K562 (cell line): ENCODE results near the gene EVA1A. TPM values are rescaled to one million over a fixed set of nuclear protein-coding genes. Genes with fewer than 3 reads are reported as not detected.

Source experiments
- ATAC-seq: fragments of 200-7000 bp; cut with Tn5 transposase; 3 replicates; pipeline ENCODE4 v1.9.1; 2020; ENCODE audit warnings: moderate library complexity
- BruUV-seq: library from RNA; stranded (reverse); fragments of 400-500 nt; replicated peaks from 2 replicates; lab custom pipeline; 2021; lab: Mats Ljungman, UMichigan
- CTCF ChIA-PET: fragments of 300-600 bp; formaldehyde crosslinking; extraction: SDS; loops from one replicate; lab custom pipeline; 2021; ENCODE audit warnings: low intra/inter-chr PET ratio; lab: Yijun Ruan, JAX
- POLR2A ChIA-PET: fragments of 300-600, 350-650 bp; sonication (Branson Sonifier 250); formaldehyde crosslinking; extraction: SDS; loops from one replicate; lab custom pipeline; 2021; ENCODE audit warnings: antibody characterized with exemption, inconsistent platforms; lab: Yijun Ruan, JAX
- DNase-seq, 4 experiments: peaks; one replicate each; pipeline versions ENCODE4 v3.0.0 to v3.0.0-alpha.2; 2011 to 2018; ENCODE audit warnings: low spot score in 3 of 4, mixed read lengths in 3 of 4; ENCODE audit errors: extremely low read depth in 1 of 4
- FAIRE-seq: peaks from 2 replicates; lab custom pipeline; 2011; peaks lifted over from hg19 to GRCh38; lab: Jason Lieb, UNC
- H2AFZ ChIP-seq: 2 replicates; pipeline ENCODE4 v1.6.0; 2011; ENCODE audit warnings: low read depth, low read length, control low read depth, inconsistent platforms
- H3K27ac ChIP-seq: fragments of 200-600 bp; 3 replicates; pipeline ENCODE4 v1.8.0; 2011; ENCODE audit warnings: low read depth, mild to moderate bottlenecking, control low read depth, inconsistent platforms, low read length, moderate library complexity, mixed read lengths; ENCODE audit errors: extremely low read depth
- H3K27me3 ChIP-seq, 2 experiments: fragments of 300-600 bp in 1 of 2; 2 replicates in 1 of 2; 3 replicates in 1 of 2; pipeline versions ENCODE4 v1.6.0 to v1.8.0; 2011; ENCODE audit warnings: inconsistent platforms in 2 of 2, low read length in 2 of 2, mild to moderate bottlenecking in 1 of 2, mixed read lengths in 1 of 2, moderate library complexity in 1 of 2; ENCODE audit not compliant: control insufficient read depth in 2 of 2, insufficient read depth in 2 of 2
- H3K36me3 ChIP-seq: fragments of 300-600 bp; 3 replicates; pipeline ENCODE4 v1.8.0; 2011; ENCODE audit warnings: mild to moderate bottlenecking, low read length, inconsistent platforms; ENCODE audit not compliant: control insufficient read depth, insufficient read depth
- H3K4me1 ChIP-seq, 2 experiments: fragments of 200-600 bp in 1 of 2; replicated peaks in 1 of 2; 2 replicates in 1 of 2; 3 replicates in 1 of 2; pipeline versions ENCODE4 v1.5.1 to v1.8.0; 2011; ENCODE audit warnings: inconsistent platforms in 2 of 2, low read length in 2 of 2, mild to moderate bottlenecking in 1 of 2, mixed read lengths in 1 of 2, moderate library complexity in 1 of 2; ENCODE audit not compliant: control insufficient read depth in 2 of 2, insufficient read depth in 2 of 2
- H3K4me2 ChIP-seq: 2 replicates; pipeline ENCODE4 v1.6.1; 2011; ENCODE audit warnings: low read length, control low read depth, inconsistent platforms, mixed read lengths; ENCODE audit not compliant: insufficient read depth
- H3K4me3 ChIP-seq: fragments of 200-600 bp; sonication (generic), shearing (Covaris generic); 2 replicates; pipeline ENCODE4 v1.5.1; 2016; ENCODE audit warnings: control low read depth, inconsistent platforms
- H3K79me2 ChIP-seq: fragments of 200-600 bp; 3 replicates; pipeline ENCODE4 v1.8.0; 2011; ENCODE audit warnings: low read length, inconsistent platforms; ENCODE audit not compliant: control insufficient read depth, insufficient read depth
- H3K9ac ChIP-seq, 2 experiments: 2 replicates each; pipeline versions ENCODE4 v1.6.0 to v1.6.1; 2011; ENCODE audit warnings: low read depth in 2 of 2, low read length in 2 of 2, control low read depth in 1 of 2, inconsistent platforms in 1 of 2, mild to moderate bottlenecking in 1 of 2, mixed read lengths in 1 of 2; ENCODE audit not compliant: insufficient read depth in 1 of 2
- H3K9me1 ChIP-seq: one replicate; pipeline ENCODE4 v1.6.0; 2011; ENCODE audit warnings: inconsistent platforms, mild to moderate bottlenecking, low read length, moderate library complexity; ENCODE audit not compliant: control insufficient read depth, insufficient read depth
- H3K9me3 ChIP-seq: replicated peaks from 2 replicates; pipeline ENCODE4 v1.5.1; 2011; ENCODE audit warnings: low read depth, low read length, inconsistent platforms; ENCODE audit not compliant: control insufficient read depth, insufficient read depth
- H4K20me1 ChIP-seq: replicated peaks from 2 replicates; pipeline ENCODE4 v1.6.1; 2011; ENCODE audit warnings: low read length, inconsistent platforms, mixed read lengths; ENCODE audit not compliant: control insufficient read depth, insufficient read depth
- ATF1 ChIP-seq, 2 experiments: fragments of 450-650 bp in 1 of 2; IDR thresholded peaks; 2 replicates each; pipeline ENCODE4 v1.6.1; 2016; ENCODE audit warnings: missing compliant biosample characterization in 1 of 2, missing genetic modification characterization in 1 of 2
- E2F4 ChIP-seq: sonication (generic); formaldehyde crosslinking; IDR thresholded peaks from 2 replicates; pipeline ENCODE4 v1.8.0; 2022; ENCODE audit warnings: mild to moderate bottlenecking, low read depth, missing genetic modification reagents
- IRF2 ChIP-seq: sonication (generic); formaldehyde crosslinking; IDR thresholded peaks from 2 replicates; pipeline ENCODE4 v1.8.1; 2022; ENCODE audit warnings: mild to moderate bottlenecking, missing genetic modification reagents
- RFX5 ChIP-seq: IDR thresholded peaks from 2 replicates; pipeline ENCODE4 v1.6.1; 2011; ENCODE audit warnings: low read depth, mild to moderate bottlenecking, improper control_type of control experiment, low read length
- SMARCB1 ChIP-seq: IDR thresholded peaks from 2 replicates; pipeline ENCODE4 v1.6.1; 2011; ENCODE audit warnings: improper control_type of control experiment, low read depth; ENCODE audit not compliant: insufficient read length
- THRA ChIP-seq: fragments of 450-650 bp; IDR thresholded peaks from 2 replicates; pipeline ENCODE4 v1.6.1; 2017; ENCODE audit warnings: mild to moderate bottlenecking, moderate library complexity
- ZFP30 ChIP-seq: fragments of 250-450 bp; sonication (Bioruptor Pico); IDR thresholded peaks from 2 replicates; pipeline ENCODE4 v1.8.0; 2022; ENCODE audit warnings: moderate library complexity, mild to moderate bottlenecking, inconsistent platforms, borderline replicate concordance
- ZNF12 ChIP-seq: sonication (generic); formaldehyde crosslinking; IDR thresholded peaks from 2 replicates; pipeline ENCODE4 v1.4.0; 2020; ENCODE audit warnings: mild to moderate bottlenecking, missing genetic modification reagents
- WGBS: fragments of 100-300 bp; shearing (Covaris generic); methylation state at CpG from one replicate; pipeline ENCODE4 v1.1.6; 2016; ENCODE audit warnings: low coverage, mixed read lengths; ENCODE audit not compliant: insufficient coverage; ENCODE audit errors: missing lambda C conversion rate; 5-methylcytosine and 5-hydroxymethylcytosine counted together
- in situ Hi-C: fragments of 300-500 bp; cut with MboI; formaldehyde crosslinking; loops from 4 replicates; pipeline ENCODE4 v1.15.0; 2018; ENCODE audit warnings: inconsistent platforms, mixed read lengths
- intact Hi-C: fragments of 100-400 bp; cut with micrococcal nuclease; formaldehyde crosslinking; loops from 2 replicates; pipeline ENCODE4 v1.14.2; 2022
- polyA plus RNA-seq, 8 experiments: library from polyadenylated mRNA; depleted of rRNA in 4 of 8; stranded (reverse) in 5 of 8; unstranded in 3 of 8; fragments of >200 nt; fragmentation: Nextera tagmentation in 2 of 8; fragmentation: Illumina TruSeq in 1 of 8; extraction: Ambion mirVana in 2 of 8; extraction: Trizol in 1 of 8; gene quantifications; 2 replicates each; pipeline versions ENCODE4 v1.2.1 to v1.2.3, GENCODE V29; 2011 to 2014; ENCODE audit warnings: inconsistent platforms in 1 of 8, missing spikeins in 1 of 8
- total RNA-seq, 7 experiments: library from RNA; depleted of rRNA in 6 of 7; stranded (reverse); fragments of >200 nt in 6 of 7; fragmentation: Illumina TruSeq in 2 of 7; extraction: Trizol in 2 of 7; gene quantifications; 2 replicates each; pipeline versions ENCODE4 v1.2.1 to v1.2.3, GENCODE V29; 2011 to 2021; ENCODE audit warnings: low replicate concordance in 1 of 7
- TF ChIP-seq, protein P1 (sequence below), 2 experiments: fragments of 450-650 bp in 1 of 2; sonication (generic) in 1 of 2; formaldehyde crosslinking; conservative IDR thresholded peaks; 2 replicates each; pipeline versions ENCODE4 v1.4.0 to v1.8.1; 2020 to 2022; ENCODE audit warnings: mild to moderate bottlenecking in 1 of 2, missing genetic modification reagents in 1 of 2
- TF ChIP-seq, protein P2 (sequence below): sonication (generic); formaldehyde crosslinking; IDR thresholded peaks from 2 replicates; pipeline ENCODE4 v1.8.0; 2023; ENCODE audit warnings: missing genetic modification reagents, mild to moderate bottlenecking, borderline replicate concordance

Gene EVA1A
- total and polyA plus RNA-seq, 9 of the 15 experiments (the other 6 are each of a cell fraction or from before 2014, with no cell fraction given), result not detected

- Histone ChIP-seq H3K9me1 (no peaks in the 10 kb centered on the region), H3K9ac (no peak overlapping the region), H3K27ac (no peak overlapping the region), H3K4me1 (no peaks in the 10 kb centered on the region), H3K4me3 (no peak overlapping the region), H3K79me2 (no peaks in the 10 kb centered on the region), H3K4me2 (no peak overlapping the region), H2AFZ (no peak overlapping the region), H3K36me3 (no peaks in the 10 kb centered on the region), H3K27me3 (no peaks in the 10 kb centered on the region), H4K20me1 (no peaks in the 10 kb centered on the region), H3K9me3 (no peaks in the 10 kb centered on the region; the same call in 1 of the 2 replicates)
- in situ Hi-C loops, result no loop called here
- ChIA-PET POLR2A (no interaction called here), CTCF (no interaction called here)
- 4% methylated on average over 6 of the region's 6 CpGs for WGBS
- DNase-seq, result no peak
- intact Hi-C loops, result no loop called here
- BruUV-seq, result no TSS peak
- FAIRE-seq, result no peak
- TF ChIP-seq RFX5, result no peak
- TF ChIP-seq IRF2 (CRISPR knock-in tag), result no peak
- TF ChIP-seq SMARCB1, result no peak
- TF ChIP-seq ZFP30 (CRISPR knock-in tag), result no peak
- TF ChIP-seq ZNF12, result no peak
- TF ChIP-seq THRA, result no peak
- TF ChIP-seq, protein P1, sequence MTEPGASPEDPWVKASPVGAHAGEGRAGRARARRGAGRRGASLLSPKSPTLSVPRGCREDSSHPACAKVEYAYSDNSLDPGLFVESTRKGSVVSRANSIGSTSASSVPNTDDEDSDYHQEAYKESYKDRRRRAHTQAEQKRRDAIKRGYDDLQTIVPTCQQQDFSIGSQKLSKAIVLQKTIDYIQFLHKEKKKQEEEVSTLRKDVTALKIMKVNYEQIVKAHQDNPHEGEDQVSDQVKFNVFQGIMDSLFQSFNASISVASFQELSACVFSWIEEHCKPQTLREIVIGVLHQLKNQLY (CRISPR knock-in tag; conservative IDR thresholded peaks at IDR 0.05), result no peak
- no peak for TF ChIP-seq E2F4 (CRISPR knock-in tag)
- TF ChIP-seq, protein P2, sequence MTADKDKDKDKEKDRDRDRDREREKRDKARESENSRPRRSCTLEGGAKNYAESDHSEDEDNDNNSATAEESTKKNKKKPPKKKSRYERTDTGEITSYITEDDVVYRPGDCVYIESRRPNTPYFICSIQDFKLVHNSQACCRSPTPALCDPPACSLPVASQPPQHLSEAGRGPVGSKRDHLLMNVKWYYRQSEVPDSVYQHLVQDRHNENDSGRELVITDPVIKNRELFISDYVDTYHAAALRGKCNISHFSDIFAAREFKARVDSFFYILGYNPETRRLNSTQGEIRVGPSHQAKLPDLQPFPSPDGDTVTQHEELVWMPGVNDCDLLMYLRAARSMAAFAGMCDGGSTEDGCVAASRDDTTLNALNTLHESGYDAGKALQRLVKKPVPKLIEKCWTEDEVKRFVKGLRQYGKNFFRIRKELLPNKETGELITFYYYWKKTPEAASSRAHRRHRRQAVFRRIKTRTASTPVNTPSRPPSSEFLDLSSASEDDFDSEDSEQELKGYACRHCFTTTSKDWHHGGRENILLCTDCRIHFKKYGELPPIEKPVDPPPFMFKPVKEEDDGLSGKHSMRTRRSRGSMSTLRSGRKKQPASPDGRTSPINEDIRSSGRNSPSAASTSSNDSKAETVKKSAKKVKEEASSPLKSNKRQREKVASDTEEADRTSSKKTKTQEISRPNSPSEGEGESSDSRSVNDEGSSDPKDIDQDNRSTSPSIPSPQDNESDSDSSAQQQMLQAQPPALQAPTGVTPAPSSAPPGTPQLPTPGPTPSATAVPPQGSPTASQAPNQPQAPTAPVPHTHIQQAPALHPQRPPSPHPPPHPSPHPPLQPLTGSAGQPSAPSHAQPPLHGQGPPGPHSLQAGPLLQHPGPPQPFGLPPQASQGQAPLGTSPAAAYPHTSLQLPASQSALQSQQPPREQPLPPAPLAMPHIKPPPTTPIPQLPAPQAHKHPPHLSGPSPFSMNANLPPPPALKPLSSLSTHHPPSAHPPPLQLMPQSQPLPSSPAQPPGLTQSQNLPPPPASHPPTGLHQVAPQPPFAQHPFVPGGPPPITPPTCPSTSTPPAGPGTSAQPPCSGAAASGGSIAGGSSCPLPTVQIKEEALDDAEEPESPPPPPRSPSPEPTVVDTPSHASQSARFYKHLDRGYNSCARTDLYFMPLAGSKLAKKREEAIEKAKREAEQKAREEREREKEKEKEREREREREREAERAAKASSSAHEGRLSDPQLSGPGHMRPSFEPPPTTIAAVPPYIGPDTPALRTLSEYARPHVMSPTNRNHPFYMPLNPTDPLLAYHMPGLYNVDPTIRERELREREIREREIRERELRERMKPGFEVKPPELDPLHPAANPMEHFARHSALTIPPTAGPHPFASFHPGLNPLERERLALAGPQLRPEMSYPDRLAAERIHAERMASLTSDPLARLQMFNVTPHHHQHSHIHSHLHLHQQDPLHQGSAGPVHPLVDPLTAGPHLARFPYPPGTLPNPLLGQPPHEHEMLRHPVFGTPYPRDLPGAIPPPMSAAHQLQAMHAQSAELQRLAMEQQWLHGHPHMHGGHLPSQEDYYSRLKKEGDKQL (CRISPR knock-in tag), result no peak
- no peak for TF ChIP-seq ATF1 (CRISPR knock-in tag; IDR thresholded peaks at IDR 0.05)
- TF ChIP-seq ATF1 (tag; IDR thresholded peaks at IDR 0.05), result no peak
- no peak for ATAC-seq
These were observed 43.0 kb downstream of the EVA1A start for GRCh38 chr2:75517547-75518230.
